Amniotic stem cell (primary cell): Measurements from ENCODE around the gene TEX30.
"Not testable (repeated sequence)": the region's sequence is repeated elsewhere in the genome, so short reads cannot be mapped to it uniquely, and the experiment has no call there.

Experiments
- DNase-seq: peaks from one replicate; lab custom pipeline; 2025; lab: John Stamatoyannopoulos, UW

TEX30 gene

GRCh38 chr13:102773441-102774213 lies at the start of gene TEX30:
Gene TEX30 (minus strand): TSS chr13:102773786. CDS start chr13:102770026, 3,760 bp downstream.
- peak; percentile 48 for DNase-seq

DNA sequence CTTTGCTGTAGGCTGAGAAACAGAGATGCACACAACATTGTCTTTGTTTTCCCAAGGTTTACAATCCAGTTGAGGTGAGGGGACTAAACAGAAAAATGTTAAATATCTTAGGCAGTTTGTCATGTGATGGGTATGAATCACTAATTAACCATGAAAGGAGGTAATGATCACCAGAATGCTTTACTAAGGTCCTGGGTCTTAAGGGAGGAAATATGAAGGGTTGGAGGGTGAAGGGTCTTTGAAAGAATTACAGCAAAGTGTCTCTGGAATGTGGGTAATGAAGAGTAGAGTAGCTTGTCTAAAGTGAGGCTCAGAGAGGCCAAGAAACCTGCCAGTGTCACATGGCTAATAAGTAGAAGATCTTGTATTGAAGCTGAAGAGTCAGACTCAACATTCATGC lies 44.3 kb upstream of the TEX30 start:
- DNase-seq: no peak

GRCh38 chr13:102817241-102817640 lies 43.7 kb upstream of the TEX30 start:
- no peak for DNase-seq

GRCh38 chr13:102816708-102817107 lies 43.1 kb upstream of the TEX30 start:
- DNase-seq: no peak

GRCh38 chr13:102815788-102816187 lies 42.2 kb upstream of the TEX30 start:
- DNase-seq: no peak

DNA sequence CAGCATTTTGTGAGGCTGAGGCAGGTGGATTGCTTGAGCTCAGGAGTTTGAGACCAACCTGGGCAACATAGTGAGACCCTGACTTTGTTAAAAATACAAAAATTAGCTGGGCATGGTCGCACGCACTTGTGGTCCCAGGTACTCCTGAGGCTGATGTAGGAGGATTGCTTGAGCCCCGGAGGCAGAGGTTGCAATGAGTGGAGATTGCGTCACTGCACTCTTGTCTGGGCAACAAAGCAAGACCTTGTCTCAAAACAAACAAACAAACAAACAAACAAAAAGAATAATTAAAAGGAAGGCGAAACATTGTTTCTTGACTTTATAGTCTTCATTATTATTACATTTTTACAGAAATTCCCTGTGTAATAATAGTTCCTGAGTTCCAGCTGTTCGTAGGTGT lies 41.2 kb upstream of the TEX30 start:
- DNase-seq: no peak

DNA sequence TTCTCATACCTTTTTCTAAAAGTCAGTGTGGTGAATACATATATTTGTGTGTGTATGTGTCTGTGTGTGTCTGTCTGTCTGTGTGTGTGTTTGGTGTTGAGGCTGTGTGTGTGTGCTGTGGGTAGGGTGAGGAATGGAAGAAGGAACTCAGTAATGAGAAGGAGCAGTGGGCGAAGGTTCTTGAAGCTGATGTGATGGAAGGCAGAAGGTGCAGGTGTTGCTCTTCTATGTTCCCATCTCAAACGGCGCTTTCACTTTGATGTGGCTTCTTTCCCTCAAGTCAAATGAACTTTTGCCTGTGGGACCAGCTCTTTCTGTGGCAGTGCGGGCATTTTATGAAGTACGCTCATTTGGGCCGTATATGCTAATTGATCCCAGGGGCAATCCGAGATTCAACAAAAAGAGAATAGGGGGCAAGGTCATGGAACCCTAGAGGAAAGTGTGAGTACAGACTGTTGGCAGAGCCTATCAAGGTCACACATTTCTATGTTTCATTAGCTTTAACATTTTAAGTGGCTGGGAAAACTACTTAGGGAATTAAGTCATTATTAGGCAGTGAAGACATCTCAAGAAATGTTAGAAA lies 40.5 kb upstream of the TEX30 start:
- DNase-seq: no peak

- DNase-seq: no peak
Observed at GRCh38 chr13:102812611-102813287, 39.2 kb upstream of the TEX30 start.

DNA sequence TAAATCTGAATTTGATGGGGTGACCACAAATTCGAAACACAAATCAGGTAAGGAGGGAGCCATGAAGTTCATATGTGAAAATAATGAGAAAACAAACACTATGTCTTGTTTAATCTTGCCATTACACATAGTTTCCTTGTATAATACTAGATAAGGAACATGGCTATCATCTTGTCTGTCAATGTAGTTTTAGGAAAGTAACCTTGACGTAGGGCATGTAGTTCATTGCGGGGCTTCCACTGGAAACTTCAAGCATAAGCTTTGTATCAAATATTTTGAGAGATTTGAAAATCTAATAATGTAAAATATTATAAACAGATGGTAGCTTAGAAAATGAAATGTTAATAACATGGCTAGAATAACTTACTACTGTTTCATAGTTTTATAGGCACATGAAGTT lies 34.1 kb upstream of the TEX30 start:
- DNase-seq: no peak

- no peak for DNase-seq
Observed at GRCh38 chr13:102805680-102806079, 32.1 kb upstream of the TEX30 start.

GRCh38 chr13:102800145-102801041 lies 26.8 kb upstream of the TEX30 start:
- DNase-seq: peak; percentile 68

DNA sequence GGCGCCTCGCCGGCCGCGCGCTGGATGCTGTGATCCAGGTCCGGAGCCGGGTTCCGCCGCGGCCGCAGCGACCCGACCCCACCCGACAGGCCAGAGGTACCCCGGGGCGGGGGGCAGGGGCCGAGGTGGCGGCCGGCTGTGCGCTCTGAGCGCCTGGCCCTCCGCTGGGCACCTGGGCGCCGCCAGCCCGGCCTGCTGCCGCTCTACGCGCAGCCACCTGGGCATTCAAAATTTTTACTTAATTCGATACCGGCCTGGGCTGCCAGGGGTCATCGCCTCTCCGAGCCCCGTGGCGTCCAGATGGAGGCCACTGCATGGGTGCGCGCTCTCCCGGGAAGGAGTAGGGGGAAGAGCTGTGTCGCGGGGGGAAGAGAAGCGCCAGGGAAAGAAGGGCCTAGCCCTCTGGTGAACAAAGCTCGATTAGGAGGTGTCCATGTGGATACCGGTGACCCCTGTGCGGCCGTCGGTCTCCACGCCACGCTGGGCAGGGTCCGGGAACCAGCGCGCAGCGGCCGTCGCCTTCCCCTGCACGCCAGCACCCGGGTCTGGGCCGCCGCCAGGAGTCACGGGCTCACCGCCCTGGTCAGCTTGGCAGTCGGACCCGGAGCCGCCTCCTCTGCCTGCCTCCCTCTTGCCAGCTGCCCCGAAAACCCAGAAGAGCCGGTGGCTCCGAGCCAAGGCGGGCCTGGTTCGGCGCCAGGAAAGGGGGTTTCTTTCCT lies 26.0 kb upstream of the TEX30 start:
- DNase-seq: no peak

DNA sequence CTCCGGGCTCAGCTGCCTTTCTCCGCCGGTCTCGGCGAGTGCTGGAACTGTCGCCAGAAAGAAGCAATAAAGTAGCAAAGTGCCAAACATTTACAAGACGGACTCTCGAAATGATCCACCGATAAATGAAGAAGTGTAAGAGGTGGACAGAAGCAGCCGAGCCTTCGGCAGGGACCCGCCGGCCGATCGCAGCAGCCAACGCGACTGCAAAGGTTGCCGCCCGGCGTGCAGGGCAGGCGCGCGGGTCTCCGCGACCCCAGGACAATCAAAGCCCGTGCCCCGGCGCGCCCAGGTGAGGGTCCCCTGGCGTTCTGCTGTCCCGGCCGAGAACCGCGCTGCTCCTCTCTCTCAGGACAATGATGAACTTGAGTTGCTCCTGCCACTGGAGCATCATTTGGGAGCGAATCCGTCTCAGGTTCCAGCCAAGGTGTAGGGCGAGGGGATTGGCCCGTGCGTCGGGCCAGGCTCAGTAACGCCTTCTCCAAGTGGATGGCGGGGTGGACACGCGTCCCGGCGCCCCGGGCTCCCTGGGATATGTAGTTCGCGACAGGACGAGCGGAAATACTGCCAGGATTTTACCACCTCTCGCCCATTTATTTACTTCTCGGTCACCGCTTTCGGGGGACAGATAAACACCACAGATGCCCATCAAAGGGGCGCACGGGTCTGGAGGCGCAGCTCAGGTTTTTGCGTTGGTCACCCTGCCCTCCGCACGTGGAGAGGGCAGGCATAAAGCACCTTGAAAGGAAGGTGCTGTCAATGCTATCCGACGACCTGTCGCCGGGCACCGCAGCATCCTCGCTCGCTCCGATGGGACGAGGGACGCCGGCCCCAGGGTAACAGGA lies 25.2 kb upstream of the TEX30 start, which contains the start of the genes BIVM and POGLUT2:
BIVM (plus strand) TSS at position 539 of the 845 bp plus-strand sequence. CDS start 8,149 bp downstream, outside the sequence.
POGLUT2 (minus strand) TSS at position 396 of the 845 bp plus-strand sequence; CDS start at position 90, 306 bp downstream.
- DNase-seq: peak; percentile 81

DNA sequence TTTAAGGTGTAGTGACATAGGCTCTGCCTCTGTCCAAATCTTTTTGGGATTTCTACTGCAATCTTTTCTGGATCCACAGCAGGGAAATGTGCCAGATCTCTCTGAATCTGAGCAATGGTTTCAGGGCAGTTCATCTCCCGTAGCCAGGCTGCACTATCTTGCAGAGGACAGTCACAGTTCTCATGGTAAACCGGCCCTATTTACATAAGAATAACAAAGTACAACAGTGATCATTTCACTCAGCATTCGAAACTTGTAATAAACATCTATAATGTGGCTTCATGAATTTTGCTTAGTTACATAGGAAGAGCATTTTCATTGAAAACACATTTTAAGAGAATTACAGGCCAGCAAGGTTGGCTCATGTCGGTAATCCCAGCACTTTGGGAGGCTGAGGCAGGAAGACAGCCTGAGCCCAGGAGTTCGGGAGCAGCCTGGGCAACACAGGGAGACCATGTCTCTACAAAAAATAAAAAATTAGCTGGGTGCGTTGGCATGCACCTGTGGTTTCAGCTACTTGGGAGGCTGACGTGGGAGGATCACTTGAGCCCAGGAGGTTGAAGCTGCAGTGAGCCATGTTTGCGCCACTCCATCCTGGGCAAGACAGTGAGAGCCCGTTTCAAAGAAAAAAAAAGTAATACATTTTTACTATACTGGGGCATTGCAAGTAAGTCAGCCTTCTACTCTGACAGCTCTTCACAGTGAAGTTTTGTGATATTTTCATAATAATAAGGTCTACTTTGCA lies 20.2 kb upstream of the TEX30 start:
- no peak for DNase-seq

DNA sequence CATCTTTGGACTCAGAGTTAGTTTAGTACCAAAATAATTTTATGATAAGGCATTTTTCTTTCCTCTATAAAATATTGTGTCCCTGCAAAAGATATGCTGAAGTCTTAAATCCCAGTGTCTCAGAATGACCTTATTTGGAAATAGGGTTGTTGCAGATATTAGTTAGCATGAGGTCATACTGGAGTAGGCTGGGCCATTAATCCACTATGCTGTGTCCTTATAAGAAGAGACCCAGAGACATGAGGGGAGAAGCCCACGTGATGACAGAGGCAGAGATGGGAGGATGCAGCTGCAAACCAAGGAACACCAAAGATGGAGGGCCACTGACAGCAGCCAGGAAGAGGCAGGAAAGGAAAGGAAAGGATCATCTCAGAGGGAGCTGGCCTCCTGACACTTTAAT lies 18.8 kb upstream of the TEX30 start:
- no peak for DNase-seq

DNA sequence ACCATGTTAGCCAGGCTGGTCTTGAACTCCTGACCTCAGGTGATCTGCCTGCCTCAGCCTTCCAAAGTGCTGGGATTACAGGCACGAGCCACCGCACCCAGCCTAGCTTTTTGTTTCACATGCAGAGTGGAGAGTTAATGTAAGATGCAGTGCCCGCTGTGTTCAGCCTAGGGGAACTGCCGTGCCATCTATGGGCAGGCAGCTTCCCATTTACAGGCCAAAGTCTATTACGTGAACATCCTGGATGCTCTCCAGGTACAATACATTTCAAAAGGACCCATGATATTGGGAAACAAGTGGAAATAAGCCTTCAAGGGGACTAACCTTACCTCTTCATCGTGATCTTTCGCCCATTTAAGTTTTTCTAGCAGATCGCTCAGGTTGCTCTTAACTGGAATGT lies 15.1 kb upstream of the TEX30 start:
- no peak for DNase-seq

DNA sequence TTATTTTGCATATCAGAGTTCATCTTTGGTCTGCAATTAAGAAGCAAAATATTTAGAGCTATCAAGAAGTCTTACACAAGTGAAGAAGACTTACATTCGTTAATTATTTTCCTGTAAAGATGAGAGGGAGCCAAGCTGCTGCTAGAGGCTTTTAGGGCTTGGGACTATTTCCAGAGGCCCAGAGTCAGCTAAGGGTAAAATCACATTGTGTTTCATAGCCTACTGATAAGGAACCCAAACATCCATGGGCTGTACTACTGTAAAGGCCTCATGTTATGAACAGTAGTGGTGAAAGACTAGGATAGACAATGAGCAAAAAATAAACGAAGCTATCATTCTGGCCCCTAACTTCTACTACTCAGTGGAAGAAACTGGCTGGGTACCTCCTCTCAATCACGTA lies 10.9 kb upstream of the TEX30 start:
- no peak for DNase-seq

- no peak for DNase-seq
Observed at GRCh38 chr13:102781591-102781990, 8.0 kb upstream of the TEX30 start.

DNA sequence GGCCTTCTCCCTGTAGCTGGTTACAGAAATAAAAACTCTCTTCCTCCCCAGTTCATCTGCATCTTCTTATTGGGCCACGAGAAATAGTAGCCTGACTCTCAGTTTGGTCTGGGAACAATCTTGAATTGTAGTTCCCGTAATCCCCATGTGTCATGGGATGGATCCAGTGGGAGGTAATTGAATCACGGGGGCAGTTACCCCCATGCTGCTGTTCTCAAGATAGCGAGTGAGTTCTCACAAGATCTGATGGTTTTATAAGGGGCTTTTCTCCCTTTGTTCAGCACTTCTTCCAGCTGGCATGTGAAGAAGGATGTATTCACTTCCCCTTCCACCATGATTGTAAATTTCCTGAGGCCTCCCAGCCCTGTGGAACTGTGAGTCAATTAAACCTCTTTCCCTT lies 7.1 kb upstream of the TEX30 start:
- DNase-seq: not testable (repeated sequence)
